Activated CD4-positive, alpha-beta T cell treated with anti-CD3 and anti-CD28 coated beads, Interleukin-2, amount 50 U/mL, for 4 hours (primary cell): ENCODE data around the gene SMNDC1.
"Not testable (repeated sequence)": the region's sequence is repeated elsewhere in the genome, so short reads cannot be mapped to it uniquely, and the experiment has no call there.

ENCODE experiments used
- DNase-seq, 2 experiments: peaks; one replicate each; pipeline ENCODE4 v3.0.0-alpha.2; 2020

The SMNDC1 gene

GRCh38 chr10:110278562-110279406 lies 25.9 kb downstream of the SMNDC1 start:
- DNase-seq, result no peak

- DNase-seq, result no peak
These were observed 27.1 kb downstream of the SMNDC1 start for GRCh38 chr10:110277591-110277990.

DNA sequence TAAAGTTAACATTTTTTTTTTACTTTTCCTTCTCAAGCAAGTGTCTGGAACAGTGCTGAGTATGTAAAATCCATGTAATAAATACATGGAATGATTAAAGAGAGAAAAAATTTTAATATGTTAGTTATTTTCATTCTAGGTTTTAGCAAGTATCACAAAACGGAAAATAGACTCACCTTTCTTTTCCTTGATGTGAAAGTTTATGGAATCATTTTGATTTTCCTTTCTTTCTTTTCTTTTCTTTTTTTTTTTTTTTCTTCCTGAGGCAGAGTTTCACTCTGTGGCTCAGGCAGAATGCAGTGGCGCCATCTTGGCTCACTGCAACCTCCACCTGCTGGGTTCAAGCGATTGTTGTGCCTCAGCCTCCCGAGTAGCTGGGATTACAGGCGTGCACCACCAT lies 28.1 kb downstream of the SMNDC1 start:
- DNase-seq, result no peak

DNA sequence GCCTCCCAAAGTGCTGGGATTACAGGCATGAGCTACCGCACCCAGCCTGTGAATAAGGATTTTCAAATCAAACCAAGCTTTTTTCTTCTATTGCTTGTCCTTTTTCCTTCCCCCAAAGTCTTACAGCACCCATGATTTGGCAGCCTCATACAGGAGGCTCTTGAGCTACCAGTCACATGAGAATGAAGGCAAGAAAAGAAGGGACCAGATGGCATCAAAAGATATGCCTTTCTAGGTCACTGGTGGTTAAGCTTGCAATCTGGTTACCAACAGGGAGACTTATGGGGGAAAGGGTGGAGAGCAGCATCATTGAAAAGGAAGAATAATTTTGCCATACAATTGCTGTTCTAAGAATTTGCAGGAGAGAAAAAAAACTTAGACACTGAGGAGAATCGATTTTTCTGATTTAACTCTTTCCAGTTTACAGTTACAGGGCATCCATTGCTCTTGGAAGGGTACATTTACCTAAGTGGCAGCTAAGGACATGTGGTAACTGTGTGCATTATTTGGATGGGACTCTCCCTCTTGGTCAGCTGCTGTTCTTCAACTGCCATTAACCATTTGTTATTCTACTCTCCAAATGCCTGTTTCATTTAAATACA lies 29.5 kb downstream of the SMNDC1 start:
- no peak for DNase-seq

DNA sequence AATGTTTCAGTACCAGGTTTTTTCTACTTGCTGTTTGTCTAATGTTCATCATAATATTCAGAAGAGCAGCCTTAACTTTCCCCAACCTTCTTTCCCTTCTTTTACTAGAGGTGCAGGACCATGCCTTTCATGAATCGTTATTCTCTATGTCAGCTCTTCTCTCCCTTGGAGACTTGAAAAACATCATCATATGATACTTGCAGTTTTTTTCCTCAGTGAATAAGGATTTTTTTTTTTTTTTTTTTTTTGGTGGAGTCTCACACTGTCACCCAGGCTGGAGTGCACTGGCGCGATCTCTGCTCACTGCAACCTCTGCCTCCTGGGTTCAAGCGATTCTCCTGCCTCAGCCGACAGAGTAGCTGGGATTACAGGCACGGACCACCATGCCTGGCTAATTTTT lies 30.1 kb downstream of the SMNDC1 start:
- no peak for DNase-seq

DNA sequence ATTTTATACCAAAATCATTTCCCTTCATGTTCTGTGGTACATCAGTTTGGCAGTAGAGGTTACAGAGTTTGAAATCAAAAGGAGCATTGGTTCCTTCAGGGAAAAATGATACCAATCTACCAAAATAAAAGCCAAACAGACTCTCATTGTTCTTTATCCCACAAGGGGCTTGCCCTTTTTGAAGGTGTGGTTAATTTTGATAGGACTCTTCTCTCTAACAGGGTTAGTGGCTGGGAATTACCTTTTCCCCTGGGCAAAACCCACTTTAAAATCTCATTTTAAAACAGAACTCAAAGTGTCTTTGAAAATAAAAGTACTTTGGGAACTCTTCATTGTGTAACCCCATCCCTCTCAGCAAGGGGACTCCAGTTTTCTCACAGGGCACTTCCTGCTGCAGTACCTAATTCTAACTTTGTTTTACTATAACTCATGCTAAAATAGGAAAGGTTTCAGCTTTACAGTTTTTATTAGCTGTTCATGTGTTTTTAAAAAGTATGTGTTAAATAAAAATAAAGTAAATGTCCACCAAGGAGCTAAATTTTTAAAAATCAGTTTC lies 30.6 kb downstream of the SMNDC1 start:
- no peak for DNase-seq

- DNase-seq, result peak; percentile 27 to 40
These were observed 31.2 kb downstream of the SMNDC1 start for GRCh38 chr10:110273474-110273873.

- not testable (repeated sequence) for DNase-seq
These were observed 31.7 kb downstream of the SMNDC1 start for GRCh38 chr10:110272995-110273394.

- no peak for DNase-seq
These were observed 35.1 kb downstream of the SMNDC1 start for GRCh38 chr10:110269374-110270318.

GRCh38 chr10:110268971-110269370 lies 35.7 kb downstream of the SMNDC1 start:
- no peak for DNase-seq

GRCh38 chr10:110268442-110268841 lies 36.3 kb downstream of the SMNDC1 start:
- no peak for DNase-seq

GRCh38 chr10:110267276-110267675 lies 37.4 kb downstream of the SMNDC1 start:
- no peak for DNase-seq

DNA sequence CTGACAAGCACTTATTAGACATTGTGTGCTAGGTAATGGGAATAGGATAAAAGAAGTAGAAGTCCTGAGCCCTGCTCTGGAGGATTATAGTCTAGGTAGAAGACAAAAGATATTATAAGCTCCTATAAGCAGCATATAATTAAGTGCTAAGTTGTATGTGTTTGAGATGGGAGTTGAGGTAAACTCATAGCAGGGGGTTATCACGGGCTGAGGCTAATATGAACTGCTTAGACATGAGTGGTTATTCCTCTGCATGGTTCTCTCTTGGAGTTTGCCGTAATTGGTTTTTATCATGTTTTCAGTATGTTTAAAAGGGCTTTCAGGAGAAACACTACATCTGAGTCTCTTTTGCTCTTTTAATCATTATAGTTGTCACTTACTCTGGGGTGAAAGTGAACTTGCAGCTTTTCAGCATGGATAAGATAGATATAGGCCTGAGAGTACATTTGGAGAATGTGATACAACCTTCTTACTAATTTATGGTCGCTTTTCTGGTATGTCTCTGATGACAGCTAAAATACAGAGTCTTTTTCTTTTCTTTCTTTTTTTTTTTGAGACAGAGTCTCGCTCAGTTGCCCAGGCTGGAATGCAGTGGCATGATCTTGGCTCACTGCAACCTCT lies 39.0 kb downstream of the SMNDC1 start:
- DNase-seq, result no peak

DNA sequence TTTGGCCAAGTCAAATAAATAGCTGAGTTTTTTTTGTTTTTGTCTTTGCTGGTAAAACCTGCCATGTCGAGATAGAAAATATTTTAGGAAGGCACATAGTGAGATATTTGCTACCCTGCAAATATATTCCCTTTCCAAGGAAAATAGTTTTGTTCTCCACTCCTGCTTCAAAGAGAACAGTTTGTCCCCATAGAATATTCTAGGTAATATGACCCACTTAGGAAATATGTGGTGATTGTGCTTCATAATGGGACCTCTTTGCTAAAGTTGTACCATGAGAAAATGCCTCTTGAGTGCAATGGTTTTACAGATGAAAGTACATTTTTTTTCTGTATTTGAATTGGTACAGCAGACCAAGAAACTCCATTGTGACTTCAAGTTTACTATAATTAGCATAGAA lies 41.6 kb downstream of the SMNDC1 start:
- no peak for DNase-seq

DNA sequence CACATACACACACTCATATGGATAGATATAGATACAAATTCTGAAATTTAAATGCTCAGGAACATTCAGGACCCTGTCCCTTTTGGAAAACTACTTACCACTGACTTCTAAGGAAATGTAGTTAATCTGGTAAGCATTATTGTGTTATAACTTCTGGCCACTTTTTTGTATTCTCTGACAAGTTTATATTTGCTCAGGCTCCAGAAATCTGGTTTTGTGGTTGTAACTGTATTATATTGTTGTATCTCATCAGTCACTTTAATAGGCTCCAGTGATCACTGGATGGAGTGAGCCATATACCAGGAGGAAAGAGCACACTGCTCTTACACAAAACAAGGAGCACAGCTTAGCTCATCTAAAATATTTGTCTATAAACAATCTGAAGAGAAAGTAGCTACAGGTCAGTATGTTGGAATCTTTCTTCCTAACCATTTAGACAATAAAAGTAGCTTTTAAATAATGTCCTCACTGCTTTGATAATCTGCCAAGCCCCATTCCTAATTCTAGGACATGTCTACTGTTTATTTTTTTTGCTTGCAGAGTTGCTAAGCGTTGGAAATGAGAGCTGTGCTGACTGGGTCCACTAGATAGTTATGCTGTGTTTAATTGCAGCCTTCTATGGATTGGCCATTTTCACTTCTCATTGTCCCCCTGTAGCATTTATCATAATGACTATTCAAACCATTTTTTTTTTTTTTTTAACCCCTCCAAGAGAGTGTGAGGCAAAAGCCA lies 43.8 kb downstream of the SMNDC1 start:
- DNase-seq, result no peak

GRCh38 chr10:110259317-110259716 lies 45.4 kb downstream of the SMNDC1 start:
- DNase-seq, result no peak

GRCh38 chr10:110258542-110258941 lies 46.2 kb downstream of the SMNDC1 start:
- DNase-seq, result no peak

DNA sequence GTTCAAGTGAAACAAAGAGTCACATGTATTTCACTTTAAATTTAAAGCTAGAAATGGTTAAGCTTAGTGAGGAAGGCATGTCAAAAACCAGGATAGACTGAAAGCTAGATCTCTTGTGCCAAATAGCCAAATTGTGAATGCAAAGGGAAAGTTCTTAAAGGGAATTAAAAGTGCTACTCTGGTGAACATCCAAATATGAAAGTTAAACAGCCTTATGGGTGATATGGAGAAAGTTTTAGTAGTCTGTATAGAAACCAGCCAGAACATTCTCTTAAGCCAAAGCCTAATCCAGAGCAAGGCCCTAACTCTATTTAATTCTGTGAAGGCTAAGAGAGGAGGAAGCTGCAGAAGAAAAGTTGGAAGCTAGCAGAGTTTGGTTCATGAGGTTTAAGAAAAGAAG lies 50.3 kb downstream of the SMNDC1 start:
- no peak for DNase-seq

GRCh38 chr10:110252151-110252550 lies 52.6 kb downstream of the SMNDC1 start:
- DNase-seq, result no peak

- not testable (repeated sequence) for DNase-seq
These were observed 53.3 kb downstream of the SMNDC1 start for GRCh38 chr10:110251392-110251791.

- not testable (repeated sequence) for DNase-seq
These were observed 55.2 kb downstream of the SMNDC1 start for GRCh38 chr10:110249489-110249888.

DNA sequence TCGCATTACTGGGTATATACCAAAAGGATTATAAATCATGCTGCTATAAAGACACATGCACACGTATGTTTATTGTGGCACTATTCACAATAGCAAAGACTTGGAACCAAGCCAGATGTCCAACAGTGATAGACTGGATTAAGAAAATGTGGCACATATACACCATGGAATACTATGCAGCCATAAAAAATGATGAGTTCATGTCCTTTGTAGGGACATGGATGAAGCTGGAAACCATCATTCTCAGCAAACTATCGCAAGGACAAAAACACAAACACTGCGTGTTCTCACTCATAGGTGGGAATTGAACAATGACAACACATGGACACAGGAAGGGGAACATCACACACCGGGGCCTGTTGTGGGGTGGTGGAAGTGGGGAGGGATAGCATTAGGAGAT lies 56.9 kb downstream of the SMNDC1 start:
- not testable (repeated sequence) for DNase-seq
